GM06990 (cell line): ENCODE measurements around the gene BEST2.

Experiments
- DNase-seq: peaks from one replicate; pipeline ENCODE4 v3.0.0-alpha.2; 2011; ENCODE audit not compliant: insufficient read length; ENCODE audit errors: extremely low read depth
- H3K27me3 ChIP-seq: replicated peaks from 2 replicates; pipeline ENCODE4 v1.6.0; 2011; ENCODE audit warnings: low read length; ENCODE audit not compliant: control insufficient read depth, insufficient read depth
- H3K36me3 ChIP-seq: 2 replicates; pipeline ENCODE4 v1.5.1; 2011; ENCODE audit warnings: low read length; ENCODE audit not compliant: control insufficient read depth, insufficient read depth
- H3K4me3 ChIP-seq: replicated peaks from 2 replicates; pipeline ENCODE4 v1.5.1; 2011; ENCODE audit warnings: low read depth, mild to moderate bottlenecking, control low read depth, low read length
- TF ChIP-seq, protein P1 (sequence below): IDR thresholded peaks from 2 replicates; pipeline ENCODE4 v1.5.1; 2011; ENCODE audit warnings: low read length, control low read depth, mild to moderate bottlenecking, inconsistent platforms; ENCODE audit not compliant: insufficient read depth, poor library complexity, severe bottlenecking

Gene BEST2

DNA sequence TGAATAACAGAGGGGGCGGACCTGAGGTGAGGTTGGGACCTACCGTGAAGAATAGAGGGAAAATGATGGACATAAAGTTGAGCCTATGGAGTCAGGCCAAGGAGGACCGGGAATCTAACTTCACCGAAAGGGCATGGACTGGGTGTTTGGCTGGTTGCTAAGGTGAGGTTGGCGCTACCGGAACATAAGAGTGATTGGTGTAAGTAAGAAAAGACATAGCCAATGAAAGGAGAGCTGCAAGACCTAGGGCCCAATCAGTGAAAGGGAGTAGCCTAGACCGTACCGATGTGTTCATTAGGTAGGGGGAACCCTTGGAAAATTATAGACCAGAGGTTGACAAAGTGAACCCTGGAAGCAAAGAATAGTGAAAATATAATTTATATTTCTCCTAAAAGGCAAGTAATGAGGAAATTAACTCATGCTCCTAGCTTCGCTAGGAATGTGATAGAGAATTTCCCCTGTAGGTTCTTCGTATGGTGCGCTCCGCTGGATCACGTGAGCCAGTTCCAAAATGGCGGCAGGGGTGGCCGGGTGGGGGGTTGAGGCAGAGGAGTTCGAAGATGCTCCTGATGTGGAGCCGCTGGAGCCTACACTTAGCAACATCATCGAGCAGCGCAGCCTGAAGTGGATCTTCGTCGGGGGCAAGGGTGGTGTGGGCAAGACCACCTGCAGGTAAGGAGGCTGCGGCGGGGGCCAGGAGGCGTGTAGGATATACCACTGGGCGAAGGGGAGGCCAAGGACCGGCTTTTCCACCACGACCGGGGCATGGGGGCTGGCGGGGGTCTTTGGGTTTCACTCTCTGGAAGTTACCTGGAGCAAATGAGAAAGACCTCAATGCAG lies 14.4 kb upstream of the BEST2 start, which contains the start of gene GET3:
GET3 (plus strand) TSS at position 503 of the 840 bp plus-strand sequence; CDS start at position 512, 9 bp downstream.
- TF ChIP-seq, protein P1, sequence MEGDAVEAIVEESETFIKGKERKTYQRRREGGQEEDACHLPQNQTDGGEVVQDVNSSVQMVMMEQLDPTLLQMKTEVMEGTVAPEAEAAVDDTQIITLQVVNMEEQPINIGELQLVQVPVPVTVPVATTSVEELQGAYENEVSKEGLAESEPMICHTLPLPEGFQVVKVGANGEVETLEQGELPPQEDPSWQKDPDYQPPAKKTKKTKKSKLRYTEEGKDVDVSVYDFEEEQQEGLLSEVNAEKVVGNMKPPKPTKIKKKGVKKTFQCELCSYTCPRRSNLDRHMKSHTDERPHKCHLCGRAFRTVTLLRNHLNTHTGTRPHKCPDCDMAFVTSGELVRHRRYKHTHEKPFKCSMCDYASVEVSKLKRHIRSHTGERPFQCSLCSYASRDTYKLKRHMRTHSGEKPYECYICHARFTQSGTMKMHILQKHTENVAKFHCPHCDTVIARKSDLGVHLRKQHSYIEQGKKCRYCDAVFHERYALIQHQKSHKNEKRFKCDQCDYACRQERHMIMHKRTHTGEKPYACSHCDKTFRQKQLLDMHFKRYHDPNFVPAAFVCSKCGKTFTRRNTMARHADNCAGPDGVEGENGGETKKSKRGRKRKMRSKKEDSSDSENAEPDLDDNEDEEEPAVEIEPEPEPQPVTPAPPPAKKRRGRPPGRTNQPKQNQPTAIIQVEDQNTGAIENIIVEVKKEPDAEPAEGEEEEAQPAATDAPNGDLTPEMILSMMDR = no peak
- peak within 1 kb of the TSS; percentile 99 for H3K4me3 ChIP-seq
- H3K27me3 ChIP-seq = no peaks in the 10 kb centered on the region
- peaks cover 3% of the 10 kb centered on the region for H3K36me3 ChIP-seq
- DNase-seq = peak; percentile 85

- DNase-seq = no peak
- peak overlapping the region; percentile 99 for H3K4me3 ChIP-seq
- TF ChIP-seq, protein P1 = no peak
- peaks cover 3% of the 10 kb centered on the region for H3K36me3 ChIP-seq
- H3K27me3 ChIP-seq = no peaks in the 10 kb centered on the region
Measured at GRCh38 chr19:12737835-12738351, 13.7 kb upstream of the BEST2 start.

DNA sequence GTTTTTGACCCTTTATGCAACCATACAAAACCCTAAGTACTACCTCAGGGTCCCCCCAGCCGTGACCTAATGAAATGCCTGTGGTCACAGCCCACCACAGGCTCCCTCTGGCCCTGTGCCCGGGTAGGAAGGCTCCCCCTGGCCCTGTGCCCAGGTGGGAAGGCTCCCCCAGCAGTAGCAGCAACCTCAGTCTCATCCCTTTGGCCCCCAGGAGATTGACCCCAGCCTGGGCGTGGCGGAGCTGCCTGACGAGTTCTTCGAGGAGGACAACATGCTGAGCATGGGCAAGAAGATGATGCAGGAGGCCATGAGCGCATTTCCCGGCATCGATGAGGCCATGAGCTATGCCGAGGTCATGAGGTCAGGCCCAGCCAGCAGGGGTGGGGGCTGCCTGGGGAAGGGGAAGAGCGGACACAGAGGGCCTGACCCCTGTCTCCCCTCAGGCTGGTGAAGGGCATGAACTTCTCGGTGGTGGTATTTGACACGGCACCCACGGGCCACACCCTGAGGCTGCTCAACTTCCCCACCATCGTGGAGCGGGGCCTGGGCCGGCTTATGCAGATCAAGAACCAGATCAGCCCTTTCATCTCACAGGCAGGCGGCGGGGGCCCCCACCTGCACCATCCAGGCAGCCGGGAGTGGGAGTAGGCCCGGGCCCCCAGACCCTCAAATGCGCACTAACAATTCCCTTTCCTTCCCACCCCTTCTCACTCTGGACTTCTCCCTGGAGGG lies 6.3 kb upstream of the BEST2 start:
- no peak for DNase-seq
- Histone ChIP-seq H3K4me3 (no peak overlapping the region), H3K36me3 (peaks cover 25% of the 10 kb centered on the region), H3K27me3 (no peaks in the 10 kb centered on the region)
- TF ChIP-seq, protein P1 = no peak

DNA sequence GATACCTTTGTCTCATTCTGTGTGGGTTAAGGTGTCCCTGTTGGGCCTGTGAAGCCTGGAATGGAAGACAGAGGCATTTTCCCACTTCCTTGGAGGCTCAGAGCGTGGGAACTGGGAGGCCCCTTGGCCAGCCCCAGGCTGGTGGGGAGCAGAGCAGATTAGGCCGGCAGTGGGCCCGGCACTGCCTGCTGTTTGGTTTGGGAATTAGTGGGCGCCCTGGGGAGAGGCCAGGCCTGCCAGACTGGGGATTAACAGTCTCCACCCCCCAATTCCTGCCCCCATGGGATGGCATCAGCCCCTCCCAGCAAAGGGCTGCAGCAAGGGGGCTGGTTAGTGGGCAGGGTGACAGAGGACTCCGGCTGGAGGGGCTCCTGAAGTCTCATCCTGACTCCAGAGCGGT lies 3.1 kb upstream of the BEST2 start:
- H3K36me3 ChIP-seq = peaks cover 23% of the 10 kb centered on the region
- TF ChIP-seq, protein P1 = no peak
- no peak for DNase-seq
- no peak overlapping the region for H3K4me3 ChIP-seq
- no peaks in the 10 kb centered on the region; the same call in 1 of the 2 replicates for H3K27me3 ChIP-seq

- DNase-seq = no peak
- TF ChIP-seq, protein P1 = no peak
- H3K27me3 ChIP-seq = no peaks in the 10 kb centered on the region; the same call in 1 of the 2 replicates
- no peak overlapping the region for H3K4me3 ChIP-seq
- peaks cover 20% of the 10 kb centered on the region for H3K36me3 ChIP-seq
Measured at GRCh38 chr19:12749938-12750521, 1.6 kb upstream of the BEST2 start.
